Astrocyte of the spinal cord (primary cell): Measurements from ENCODE around the gene TXNDC11.

Experiments used
- DNase-seq: peaks from one replicate; pipeline ENCODE4 v3.0.0; 2011; ENCODE audit warnings: low read depth, low spot score
- H3K4me3 ChIP-seq: 2 replicates; pipeline ENCODE4 v1.5.1; 2011; ENCODE audit warnings: low read depth, mild to moderate bottlenecking, low read length, moderate library complexity
- in situ Hi-C: cut with HindIII; loops from 2 replicates; pipeline ENCODE4 v1.10.0; 2017; ENCODE audit warnings: low sequenced_read_pairs
- TF ChIP-seq, protein P1 (sequence below): IDR thresholded peaks from 2 replicates; pipeline ENCODE4 v1.5.1; 2012; ENCODE audit warnings: low read depth, mild to moderate bottlenecking, low read length, inconsistent platforms

TXNDC11 gene

DNA sequence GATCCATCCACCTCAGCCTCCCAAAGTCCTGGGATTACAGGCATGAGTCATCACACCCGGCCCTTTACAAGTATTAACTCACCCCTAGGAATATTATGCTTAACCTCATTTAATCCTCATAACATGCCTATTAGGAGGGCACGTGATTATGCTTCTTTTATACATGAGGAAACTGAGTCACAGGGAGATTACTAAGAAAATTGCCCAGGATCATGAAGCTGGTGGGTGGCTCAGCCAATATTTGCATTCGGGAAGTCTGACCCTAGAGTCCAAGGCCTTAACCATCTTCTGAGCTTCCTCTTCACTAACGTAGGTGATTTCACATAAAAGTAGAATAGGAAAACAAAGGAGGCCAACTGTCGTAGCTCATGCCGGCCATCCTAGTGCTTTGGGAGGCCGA is 93.4 kb downstream of the TXNDC11 start:
- TF ChIP-seq, protein P1, sequence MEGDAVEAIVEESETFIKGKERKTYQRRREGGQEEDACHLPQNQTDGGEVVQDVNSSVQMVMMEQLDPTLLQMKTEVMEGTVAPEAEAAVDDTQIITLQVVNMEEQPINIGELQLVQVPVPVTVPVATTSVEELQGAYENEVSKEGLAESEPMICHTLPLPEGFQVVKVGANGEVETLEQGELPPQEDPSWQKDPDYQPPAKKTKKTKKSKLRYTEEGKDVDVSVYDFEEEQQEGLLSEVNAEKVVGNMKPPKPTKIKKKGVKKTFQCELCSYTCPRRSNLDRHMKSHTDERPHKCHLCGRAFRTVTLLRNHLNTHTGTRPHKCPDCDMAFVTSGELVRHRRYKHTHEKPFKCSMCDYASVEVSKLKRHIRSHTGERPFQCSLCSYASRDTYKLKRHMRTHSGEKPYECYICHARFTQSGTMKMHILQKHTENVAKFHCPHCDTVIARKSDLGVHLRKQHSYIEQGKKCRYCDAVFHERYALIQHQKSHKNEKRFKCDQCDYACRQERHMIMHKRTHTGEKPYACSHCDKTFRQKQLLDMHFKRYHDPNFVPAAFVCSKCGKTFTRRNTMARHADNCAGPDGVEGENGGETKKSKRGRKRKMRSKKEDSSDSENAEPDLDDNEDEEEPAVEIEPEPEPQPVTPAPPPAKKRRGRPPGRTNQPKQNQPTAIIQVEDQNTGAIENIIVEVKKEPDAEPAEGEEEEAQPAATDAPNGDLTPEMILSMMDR: no peak
- in situ Hi-C loops: no loop called here
- DNase-seq: no peak
- no peak overlapping the region for H3K4me3 ChIP-seq

DNA sequence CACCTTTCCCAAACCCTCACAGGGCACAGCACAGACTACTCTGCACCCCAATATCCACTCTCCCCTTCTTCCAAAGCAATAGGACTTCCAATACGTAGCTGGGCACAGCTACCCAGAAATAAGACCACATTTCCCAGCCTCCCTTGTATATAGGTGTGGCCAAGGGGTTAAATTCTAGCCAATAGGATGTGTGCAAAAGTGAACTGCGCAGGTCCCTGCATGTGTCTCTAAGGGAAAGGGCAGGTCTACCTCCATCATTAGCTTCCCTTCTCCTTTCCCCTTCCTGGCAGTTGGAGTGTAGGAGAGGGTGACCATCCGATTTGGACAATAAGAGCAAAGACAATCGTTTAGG is 99.9 kb downstream of the TXNDC11 start:
- no peak overlapping the region for H3K4me3 ChIP-seq
- TF ChIP-seq, protein P1: no peak
- in situ Hi-C loops: no loop called here
- DNase-seq: no peak

DNA sequence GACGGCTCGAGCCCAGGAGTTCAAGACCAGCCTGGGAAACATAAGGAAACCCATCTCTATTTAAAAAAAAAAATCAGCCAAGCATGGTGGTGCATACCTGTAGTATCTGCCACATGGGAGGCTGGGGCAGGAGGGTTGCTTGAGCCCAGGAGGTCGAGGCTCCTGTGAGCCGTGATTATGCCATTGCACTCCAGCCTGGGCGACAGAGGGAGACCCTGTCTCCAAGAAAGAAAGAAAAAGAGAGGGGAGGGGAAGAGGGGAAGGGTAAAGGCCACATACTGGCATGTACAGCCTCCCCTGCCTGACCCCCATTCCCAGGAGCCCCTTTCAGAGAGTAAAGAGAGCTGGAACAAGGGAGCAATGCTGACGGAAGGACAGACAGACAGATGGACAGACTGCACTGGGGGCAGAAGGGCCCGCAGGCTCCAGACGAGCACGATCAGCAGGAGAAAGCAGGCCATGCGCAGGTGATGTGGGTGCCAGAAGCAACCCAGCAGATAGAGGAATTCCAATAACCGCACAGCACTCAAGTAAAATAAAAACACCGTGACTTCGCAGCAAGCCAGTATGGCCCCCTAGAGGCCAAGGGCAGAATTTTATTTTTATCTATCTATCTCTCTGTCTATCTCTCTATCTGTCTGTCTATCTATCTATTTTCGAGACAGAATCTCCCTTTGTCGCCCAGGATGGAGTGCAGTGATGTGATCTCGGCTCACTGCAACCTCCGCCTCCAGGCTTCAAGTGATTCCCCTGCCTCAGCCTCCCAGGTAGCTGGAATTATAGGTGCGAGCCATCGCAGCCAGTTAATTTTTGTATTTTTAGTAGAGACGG is 101.5 kb downstream of the TXNDC11 start:
- no peak overlapping the region for H3K4me3 ChIP-seq
- in situ Hi-C loops: no loop called here
- TF ChIP-seq, protein P1: peak; percentile 77
- peak; percentile 65 for DNase-seq

DNA sequence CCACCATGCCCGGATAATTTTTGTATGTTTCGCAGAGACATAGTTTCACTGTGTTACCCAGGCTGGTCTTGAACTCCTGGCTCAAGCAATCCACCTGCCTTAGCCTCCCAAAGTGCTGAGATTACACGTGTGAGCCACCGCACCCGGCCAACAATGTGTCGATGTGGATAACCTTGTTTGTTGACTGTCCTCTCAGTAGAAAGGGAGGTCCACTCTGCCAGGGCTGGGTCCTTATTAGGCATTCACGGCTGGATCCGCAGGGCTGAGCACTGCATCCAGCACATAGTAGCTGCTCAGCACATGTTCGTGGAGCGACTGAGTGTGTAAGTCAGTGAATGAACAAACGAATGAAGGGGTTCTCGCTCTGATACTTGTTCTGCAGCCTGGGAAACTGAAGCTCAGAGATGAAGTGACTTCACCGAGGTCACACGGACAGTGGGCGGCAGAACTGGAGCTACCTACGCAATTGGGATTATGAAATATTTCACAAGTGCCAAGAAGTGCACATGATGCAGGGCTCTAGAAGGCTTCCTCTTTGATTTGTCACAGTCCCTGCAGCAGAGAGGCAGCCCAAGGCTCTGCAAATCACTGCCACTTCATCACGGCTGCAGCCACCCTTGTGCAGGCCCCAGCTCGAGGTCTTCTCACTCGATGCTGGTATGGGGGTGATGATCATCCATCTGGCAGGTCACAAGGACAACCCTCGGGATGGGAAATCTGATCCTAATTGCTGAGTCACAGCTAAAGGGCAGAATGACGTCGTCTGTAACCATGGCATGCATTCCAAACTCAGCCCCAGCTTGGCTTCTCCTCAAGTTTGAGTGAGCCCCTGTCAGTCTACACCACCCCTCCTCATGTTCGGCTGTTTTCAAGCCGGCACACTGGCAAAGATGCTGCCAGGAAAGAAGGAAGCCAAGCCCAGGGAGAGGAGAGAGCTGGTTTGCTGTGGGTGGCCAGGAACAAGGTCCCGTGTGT is 102.4 kb downstream of the TXNDC11 start:
- no peak overlapping the region for H3K4me3 ChIP-seq
- peak; percentile 91 for DNase-seq

DNA sequence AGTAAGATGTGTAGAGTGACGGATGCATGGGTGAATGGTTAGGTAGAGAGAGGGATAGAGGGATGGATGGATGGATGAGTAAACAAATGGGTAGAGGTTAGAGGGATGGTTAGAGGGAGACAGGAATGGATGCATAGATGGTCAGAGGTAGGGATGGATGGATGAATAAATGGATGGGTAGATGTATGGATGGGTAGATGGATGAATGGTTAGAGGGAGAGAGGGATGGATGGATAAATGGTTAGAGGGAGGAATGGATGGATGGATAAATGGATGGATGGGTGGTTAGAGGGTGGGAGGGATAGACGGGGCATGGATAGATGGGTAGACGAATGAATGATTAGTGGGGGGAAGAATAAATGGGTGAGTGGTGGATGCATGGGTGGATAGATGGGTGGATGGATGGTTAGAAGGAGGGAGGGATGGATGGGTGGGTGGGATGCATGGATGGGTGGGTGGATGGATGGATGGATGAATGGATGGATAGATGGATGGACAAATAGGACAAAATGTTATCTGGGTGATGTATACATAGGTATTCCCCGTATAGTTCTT is 103.6 kb downstream of the TXNDC11 start:
- in situ Hi-C loops: no loop called here
- TF ChIP-seq, protein P1: no peak
- DNase-seq: no peak
- no peak overlapping the region for H3K4me3 ChIP-seq

More for the DNA sequence above, 102.4 kb downstream of the TXNDC11 start:
- in situ Hi-C loops: no loop called here
- TF ChIP-seq, protein P1: no peak

DNA sequence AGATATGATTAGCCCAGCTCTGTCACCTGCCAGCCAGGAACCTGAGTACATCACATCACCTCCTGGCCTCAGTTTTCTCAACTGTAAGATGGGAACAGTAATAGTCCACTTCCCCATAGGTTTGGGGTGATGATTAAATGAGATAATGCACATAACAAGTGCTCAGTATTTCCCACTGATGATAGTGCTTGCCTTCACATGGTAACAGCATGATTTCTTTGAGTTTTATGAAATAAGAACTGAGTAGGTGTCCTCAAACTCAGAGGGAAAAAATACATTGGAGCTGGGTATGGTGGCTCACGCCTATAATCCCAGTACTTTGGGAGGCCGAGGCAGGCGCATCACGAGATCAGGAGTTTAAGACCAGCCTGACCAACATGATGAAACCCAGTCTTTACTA is 104.5 kb downstream of the TXNDC11 start:
- DNase-seq: no peak
- H3K4me3 ChIP-seq: no peak overlapping the region
- TF ChIP-seq, protein P1: no peak
- in situ Hi-C loops: no loop called here
